ENCODE data around the gene TNS3. TPM values are rescaled to one million over a fixed set of nuclear protein-coding genes. Genes with fewer than 3 reads are reported as not detected.
A peak's percentile ranks its signal among the peaks of the same experiment; 100 is the strongest.

The TNS3 gene
- total and polyA plus RNA-seq, 4 donors = 58.6 to 117 (median 74.7) TPM

DNA sequence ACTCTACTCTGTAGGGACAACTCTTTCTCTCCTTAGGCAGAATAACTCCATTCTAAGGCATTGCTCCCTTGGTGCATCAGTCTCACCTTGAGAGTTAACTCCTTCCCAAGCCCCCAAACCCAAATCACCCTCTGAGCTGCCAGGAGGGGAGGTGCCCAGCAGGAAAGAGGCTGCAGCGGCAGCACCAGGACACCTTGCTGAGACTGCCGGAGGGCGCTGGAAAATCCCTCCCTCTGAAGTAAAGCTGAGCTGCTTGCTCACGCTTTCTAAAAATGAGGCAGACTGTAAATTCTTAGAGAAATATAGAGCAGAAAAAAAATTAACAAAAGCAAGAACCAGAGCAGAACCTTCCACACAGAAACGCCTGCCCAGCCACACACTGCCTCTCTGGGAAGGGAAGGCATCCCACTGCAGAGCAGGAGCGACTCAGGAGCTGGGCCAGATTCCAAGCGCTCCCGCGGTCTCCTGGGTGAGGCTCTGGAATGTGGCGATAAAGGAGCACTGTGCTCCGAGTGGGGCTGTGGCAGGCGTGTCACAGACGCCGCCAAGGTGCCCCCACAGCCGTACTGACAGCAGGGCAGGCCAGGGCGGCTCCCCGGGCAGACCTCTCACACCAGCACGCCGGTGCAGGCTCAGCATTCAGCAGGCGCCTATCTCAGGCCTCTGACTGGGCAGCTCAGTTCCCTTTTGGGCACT is 202.1 kb downstream of the TNS3 start:
- Histone ChIP-seq H3K27ac (ENCODE audit: low read depth, low read length) (peak overlapping the region; percentile 84), H3K4me1 (ENCODE audit: control insufficient read depth, insufficient read depth, low read length) (peaks cover 62% of the 10 kb centered on the region), H3K36me3 (ENCODE audit: control insufficient read depth, insufficient read depth, low read length) (peaks cover 10% of the 10 kb centered on the region), H3K4me3 (ENCODE audit: low read depth, low read length) (peak overlapping the region; percentile 26), H3K27me3 (ENCODE audit: control insufficient read depth, insufficient read depth, low read length) (no peaks in the 10 kb centered on the region), H3K9me3 (ENCODE audit: control insufficient read depth, insufficient read depth, low read length) (no peaks in the 10 kb centered on the region)
- 10% methylated on average over 19 of the region's 20 CpGs for WGBS (ENCODE audit: insufficient coverage)
- DNase-seq (ENCODE audit: low read depth in 4 of 6, low spot score in 6 of 6) = peak in 4 of 6 donors; percentile 50 to 90 (median 70)

DNA sequence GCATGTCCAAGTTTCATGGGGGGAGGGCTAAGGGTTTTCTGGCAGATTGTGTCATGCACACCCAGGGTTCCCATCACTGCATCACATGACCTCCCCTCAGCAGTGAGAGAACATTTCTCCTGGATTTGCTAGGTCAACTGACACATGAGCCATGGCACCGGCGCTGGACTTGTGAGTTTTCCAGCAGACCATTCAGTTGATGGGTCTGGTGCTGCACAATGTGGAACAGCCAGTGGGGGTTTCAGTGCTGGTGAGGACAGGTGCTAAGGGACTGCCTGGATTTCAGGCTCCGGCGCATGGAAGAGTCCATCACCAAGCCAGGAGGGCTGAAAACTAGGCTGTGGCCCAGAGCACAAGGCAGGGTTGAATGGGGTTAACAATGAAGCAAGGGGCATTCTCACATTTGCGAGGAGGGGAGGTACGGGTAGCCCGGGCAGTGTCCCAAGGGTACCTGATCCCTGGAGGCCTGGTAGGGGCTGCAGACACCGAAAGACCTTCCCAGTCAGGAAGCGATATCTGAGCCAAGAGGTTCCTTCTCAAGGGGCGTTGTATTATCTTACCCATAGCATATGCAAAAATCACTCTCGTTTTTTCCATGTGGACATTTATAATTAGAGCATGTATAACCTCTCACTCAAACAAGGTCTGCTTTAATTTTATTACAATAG is 203.0 kb downstream of the TNS3 start:
- peaks cover 62% of the 10 kb centered on the region for H3K4me1 ChIP-seq (ENCODE audit: control insufficient read depth, insufficient read depth, low read length)
- peaks cover 7% of the 10 kb centered on the region for H3K36me3 ChIP-seq (ENCODE audit: control insufficient read depth, insufficient read depth, low read length)
- DNase-seq (ENCODE audit: low read depth in 4 of 6, low spot score in 6 of 6) = no peak
- WGBS (ENCODE audit: insufficient coverage) = 68% methylated on average over 7 of the region's 11 CpGs
- no peak overlapping the region for H3K4me3 ChIP-seq (ENCODE audit: low read depth, low read length)
- no peaks in the 10 kb centered on the region for H3K9me3 ChIP-seq (ENCODE audit: control insufficient read depth, insufficient read depth, low read length)
- H3K27me3 ChIP-seq (ENCODE audit: control insufficient read depth, insufficient read depth, low read length) = no peaks in the 10 kb centered on the region
- no peak overlapping the region for H3K27ac ChIP-seq (ENCODE audit: low read depth, low read length)

GRCh38 chr7:47377741-47378140 is 204.2 kb downstream of the TNS3 start:
- no peak overlapping the region for H3K27ac ChIP-seq (ENCODE audit: low read depth, low read length)
- H3K36me3 ChIP-seq (ENCODE audit: control insufficient read depth, insufficient read depth, low read length) = peaks cover 9% of the 10 kb centered on the region
- no peaks in the 10 kb centered on the region for H3K27me3 ChIP-seq (ENCODE audit: control insufficient read depth, insufficient read depth, low read length)
- H3K4me3 ChIP-seq (ENCODE audit: low read depth, low read length) = no peak overlapping the region
- WGBS (ENCODE audit: insufficient coverage) = 92% methylated on average over 4 of the region's 4 CpGs
- no peaks in the 10 kb centered on the region for H3K9me3 ChIP-seq (ENCODE audit: control insufficient read depth, insufficient read depth, low read length)
- DNase-seq (ENCODE audit: low read depth in 4 of 6, low spot score in 6 of 6) = no peak
- peaks cover 56% of the 10 kb centered on the region for H3K4me1 ChIP-seq (ENCODE audit: control insufficient read depth, insufficient read depth, low read length)

DNA sequence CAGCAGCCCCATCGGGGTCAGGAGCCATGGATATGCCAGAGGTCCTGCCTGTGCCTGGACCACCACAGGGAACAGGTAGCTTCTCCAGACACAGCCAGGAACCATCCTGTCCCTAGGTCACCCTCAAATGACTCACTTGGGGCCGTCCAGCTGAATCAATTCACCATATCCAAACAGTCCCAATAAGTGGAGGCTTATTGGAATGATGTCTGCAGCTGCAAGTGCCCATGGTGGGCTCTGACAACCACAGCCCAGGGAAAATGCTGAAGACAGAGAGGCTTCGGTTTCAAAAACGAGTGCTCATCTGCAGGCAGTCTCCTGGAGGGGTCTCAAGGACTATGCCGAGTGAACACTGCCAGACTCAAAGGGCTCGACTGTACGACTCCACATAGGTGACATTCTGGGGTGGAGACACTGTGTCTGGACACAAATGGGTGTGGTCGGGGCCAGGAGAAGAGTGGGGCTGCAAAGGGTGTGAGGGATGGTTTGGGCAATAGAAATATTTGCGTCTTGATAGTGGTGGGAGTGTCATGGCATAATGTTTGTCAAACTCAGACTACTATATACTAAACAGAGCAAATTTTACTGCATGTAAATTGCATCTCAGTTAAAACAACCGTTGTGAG is 204.8 kb downstream of the TNS3 start:
- Histone ChIP-seq H3K9me3 (ENCODE audit: control insufficient read depth, insufficient read depth, low read length) (no peaks in the 10 kb centered on the region), H3K36me3 (ENCODE audit: control insufficient read depth, insufficient read depth, low read length) (peaks cover 9% of the 10 kb centered on the region), H3K27ac (ENCODE audit: low read depth, low read length) (no peak overlapping the region), H3K4me3 (ENCODE audit: low read depth, low read length) (no peak overlapping the region), H3K4me1 (ENCODE audit: control insufficient read depth, insufficient read depth, low read length) (peaks cover 56% of the 10 kb centered on the region), H3K27me3 (ENCODE audit: control insufficient read depth, insufficient read depth, low read length) (no peaks in the 10 kb centered on the region)
- DNase-seq (ENCODE audit: low read depth in 4 of 6, low spot score in 6 of 6) = no peak
- WGBS (ENCODE audit: insufficient coverage) = 95% methylated on average over 8 of the region's 10 CpGs

GRCh38 chr7:47375121-47375938 is 206.6 kb downstream of the TNS3 start:
- Histone ChIP-seq H3K27ac (ENCODE audit: low read depth, low read length) (no peak overlapping the region), H3K36me3 (ENCODE audit: control insufficient read depth, insufficient read depth, low read length) (peaks cover 16% of the 10 kb centered on the region), H3K27me3 (ENCODE audit: control insufficient read depth, insufficient read depth, low read length) (no peaks in the 10 kb centered on the region), H3K9me3 (ENCODE audit: control insufficient read depth, insufficient read depth, low read length) (no peaks in the 10 kb centered on the region), H3K4me1 (ENCODE audit: control insufficient read depth, insufficient read depth, low read length) (peaks cover 59% of the 10 kb centered on the region), H3K4me3 (ENCODE audit: low read depth, low read length) (no peak overlapping the region)
- WGBS (ENCODE audit: insufficient coverage) = 37% methylated on average over 5 of the region's 11 CpGs
- DNase-seq (ENCODE audit: low read depth in 4 of 6, low spot score in 6 of 6) = peak in 1 of 6 donors; percentile 30

GRCh38 chr7:47374538-47374937 is 207.4 kb downstream of the TNS3 start:
- DNase-seq (ENCODE audit: low read depth in 4 of 6, low spot score in 6 of 6) = no peak
- Histone ChIP-seq H3K4me3 (ENCODE audit: low read depth, low read length) (no peak overlapping the region), H3K27ac (ENCODE audit: low read depth, low read length) (no peak overlapping the region), H3K4me1 (ENCODE audit: control insufficient read depth, insufficient read depth, low read length) (peaks cover 51% of the 10 kb centered on the region), H3K36me3 (ENCODE audit: control insufficient read depth, insufficient read depth, low read length) (peaks cover 12% of the 10 kb centered on the region), H3K27me3 (ENCODE audit: control insufficient read depth, insufficient read depth, low read length) (no peaks in the 10 kb centered on the region), H3K9me3 (ENCODE audit: control insufficient read depth, insufficient read depth, low read length) (no peaks in the 10 kb centered on the region)
- WGBS (ENCODE audit: insufficient coverage) = no CpG with 5 or more reads among the region's 3 CpGs

- DNase-seq (ENCODE audit: low read depth in 4 of 6, low spot score in 6 of 6) = peak in 1 of 6 donors; percentile 27
- Histone ChIP-seq H3K4me1 (ENCODE audit: control insufficient read depth, insufficient read depth, low read length) (peaks cover 47% of the 10 kb centered on the region), H3K4me3 (ENCODE audit: low read depth, low read length) (no peak overlapping the region), H3K36me3 (ENCODE audit: control insufficient read depth, insufficient read depth, low read length) (peaks cover 17% of the 10 kb centered on the region), H3K27me3 (ENCODE audit: control insufficient read depth, insufficient read depth, low read length) (no peaks in the 10 kb centered on the region), H3K27ac (ENCODE audit: low read depth, low read length) (no peak overlapping the region), H3K9me3 (ENCODE audit: control insufficient read depth, insufficient read depth, low read length) (no peaks in the 10 kb centered on the region)
- WGBS (ENCODE audit: insufficient coverage) = 62% methylated on average over 8 of the region's 8 CpGs
These were observed 207.9 kb downstream of the TNS3 start for GRCh38 chr7:47373871-47374451.

DNA sequence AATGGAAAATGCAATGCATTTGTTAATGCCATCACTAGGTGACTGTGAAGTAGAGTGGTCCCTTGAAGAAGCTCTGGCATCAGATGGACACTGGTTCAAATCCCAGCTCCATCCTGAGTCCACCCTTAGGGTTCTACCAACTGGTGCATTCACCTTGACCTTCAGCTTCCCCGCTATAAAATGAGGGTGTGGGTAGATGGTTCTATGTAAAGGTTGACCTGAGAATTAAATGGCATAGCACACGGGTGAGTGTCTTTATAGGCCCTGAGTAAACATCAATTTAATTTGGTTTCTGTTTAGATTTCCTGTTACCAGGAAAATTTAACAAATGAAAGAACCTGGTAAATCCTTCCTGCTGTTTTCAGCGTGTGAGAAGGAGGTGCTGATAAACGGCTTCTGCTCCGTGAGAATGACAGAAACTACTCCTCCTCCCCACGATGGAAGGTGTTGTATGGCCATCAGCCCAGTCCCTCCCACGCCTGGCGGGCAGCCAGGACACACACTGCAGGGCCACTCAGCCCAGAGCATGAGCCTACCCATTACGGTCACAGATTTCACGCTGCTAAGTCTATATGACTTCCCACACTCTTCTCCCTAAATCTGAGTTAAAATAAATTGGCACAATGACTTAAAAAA is 210.1 kb downstream of the TNS3 start:
- Histone ChIP-seq H3K36me3 (ENCODE audit: control insufficient read depth, insufficient read depth, low read length) (peaks cover 35% of the 10 kb centered on the region), H3K27ac (ENCODE audit: low read depth, low read length) (no peak overlapping the region), H3K4me3 (ENCODE audit: low read depth, low read length) (no peak overlapping the region), H3K9me3 (ENCODE audit: control insufficient read depth, insufficient read depth, low read length) (no peaks in the 10 kb centered on the region), H3K27me3 (ENCODE audit: control insufficient read depth, insufficient read depth, low read length) (no peaks in the 10 kb centered on the region), H3K4me1 (ENCODE audit: control insufficient read depth, insufficient read depth, low read length) (peaks cover 45% of the 10 kb centered on the region)
- 11% methylated on average over 3 of the region's 10 CpGs for WGBS (ENCODE audit: insufficient coverage)
- DNase-seq (ENCODE audit: low read depth in 4 of 6, low spot score in 6 of 6) = peak in 3 of 6 donors; percentile 48 to 85 (median 79)

DNA sequence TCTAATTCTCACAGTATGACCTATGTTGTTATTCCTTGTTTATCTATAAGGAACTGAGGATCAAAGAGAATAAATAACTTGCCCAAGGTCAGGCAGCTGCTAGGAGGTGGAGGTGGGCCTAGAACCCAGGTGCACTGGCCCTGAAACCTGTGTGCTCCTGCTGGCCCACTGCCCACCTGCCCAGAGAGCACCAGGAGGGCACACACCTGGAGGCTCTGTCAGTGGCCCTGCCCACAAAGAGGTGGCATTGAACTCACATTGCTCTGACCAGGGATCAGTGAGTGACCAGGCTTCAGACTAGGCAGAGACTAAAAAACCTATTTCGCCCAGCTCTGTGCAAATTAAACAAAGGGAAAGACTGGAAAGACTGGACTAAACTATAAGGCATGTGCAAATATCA is 210.6 kb downstream of the TNS3 start:
- Histone ChIP-seq H3K36me3 (ENCODE audit: control insufficient read depth, insufficient read depth, low read length) (peaks cover 37% of the 10 kb centered on the region), H3K4me3 (ENCODE audit: low read depth, low read length) (no peak overlapping the region), H3K27me3 (ENCODE audit: control insufficient read depth, insufficient read depth, low read length) (no peaks in the 10 kb centered on the region), H3K4me1 (ENCODE audit: control insufficient read depth, insufficient read depth, low read length) (peaks cover 43% of the 10 kb centered on the region), H3K27ac (ENCODE audit: low read depth, low read length) (no peak overlapping the region), H3K9me3 (ENCODE audit: control insufficient read depth, insufficient read depth, low read length) (no peaks in the 10 kb centered on the region)
- WGBS (ENCODE audit: insufficient coverage) = 100% methylated on average over 1 of the region's 1 CpG
- no peak for DNase-seq (ENCODE audit: low read depth in 4 of 6, low spot score in 6 of 6)
